Astrocyte of the cerebellum (primary cell): Measurements from ENCODE around the gene ZNF236.

ENCODE experiments used
- DNase-seq: peaks from one replicate; pipeline ENCODE4 v3.0.0-alpha.2; 2011; ENCODE audit warnings: low read depth
- H3K4me3 ChIP-seq: 2 replicates; pipeline ENCODE4 v1.5.1; 2011; ENCODE audit warnings: mild to moderate bottlenecking, low read depth, low read length, moderate library complexity
- in situ Hi-C: cut with HindIII; loops from 2 replicates; pipeline ENCODE4 v1.10.0; 2017; ENCODE audit warnings: low sequenced_read_pairs
- TF ChIP-seq, protein P1 (sequence below): IDR thresholded peaks from 2 replicates; pipeline ENCODE4 v1.5.1; 2012; ENCODE audit warnings: low read length, low read depth, moderate library complexity, mild to moderate bottlenecking; ENCODE audit errors: missing control alignments

Gene ZNF236

DNA sequence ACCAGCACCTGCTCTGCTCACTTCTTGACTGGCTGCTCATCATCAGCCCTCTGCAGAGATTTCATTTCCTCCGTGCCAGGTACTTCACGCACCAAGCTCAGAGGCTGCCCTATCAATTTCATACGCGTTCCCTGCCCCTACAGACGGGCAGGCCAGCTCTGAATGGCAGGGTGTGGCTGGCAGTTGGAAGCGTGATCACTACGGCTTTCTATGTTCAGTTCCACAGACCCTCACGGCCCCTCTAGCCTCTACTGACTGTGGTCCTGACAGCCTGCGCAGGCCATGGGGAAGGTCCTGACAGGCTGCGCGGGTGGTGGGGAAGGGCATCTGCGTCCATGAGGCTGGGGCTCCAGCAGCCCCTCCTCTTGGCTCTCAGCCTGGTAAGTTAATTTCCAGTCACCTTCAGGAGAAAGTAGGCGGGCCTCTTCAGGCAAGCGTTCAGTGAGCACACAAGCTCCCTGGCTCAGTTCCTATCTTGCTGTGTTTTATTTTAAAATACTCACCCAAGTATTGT lies 154.8 kb downstream of the ZNF236 start:
- H3K4me3 ChIP-seq, result no peak overlapping the region
- in situ Hi-C loops, result no loop called here
- DNase-seq, result no peak
- TF ChIP-seq, protein P1, sequence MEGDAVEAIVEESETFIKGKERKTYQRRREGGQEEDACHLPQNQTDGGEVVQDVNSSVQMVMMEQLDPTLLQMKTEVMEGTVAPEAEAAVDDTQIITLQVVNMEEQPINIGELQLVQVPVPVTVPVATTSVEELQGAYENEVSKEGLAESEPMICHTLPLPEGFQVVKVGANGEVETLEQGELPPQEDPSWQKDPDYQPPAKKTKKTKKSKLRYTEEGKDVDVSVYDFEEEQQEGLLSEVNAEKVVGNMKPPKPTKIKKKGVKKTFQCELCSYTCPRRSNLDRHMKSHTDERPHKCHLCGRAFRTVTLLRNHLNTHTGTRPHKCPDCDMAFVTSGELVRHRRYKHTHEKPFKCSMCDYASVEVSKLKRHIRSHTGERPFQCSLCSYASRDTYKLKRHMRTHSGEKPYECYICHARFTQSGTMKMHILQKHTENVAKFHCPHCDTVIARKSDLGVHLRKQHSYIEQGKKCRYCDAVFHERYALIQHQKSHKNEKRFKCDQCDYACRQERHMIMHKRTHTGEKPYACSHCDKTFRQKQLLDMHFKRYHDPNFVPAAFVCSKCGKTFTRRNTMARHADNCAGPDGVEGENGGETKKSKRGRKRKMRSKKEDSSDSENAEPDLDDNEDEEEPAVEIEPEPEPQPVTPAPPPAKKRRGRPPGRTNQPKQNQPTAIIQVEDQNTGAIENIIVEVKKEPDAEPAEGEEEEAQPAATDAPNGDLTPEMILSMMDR, result no peak

DNA sequence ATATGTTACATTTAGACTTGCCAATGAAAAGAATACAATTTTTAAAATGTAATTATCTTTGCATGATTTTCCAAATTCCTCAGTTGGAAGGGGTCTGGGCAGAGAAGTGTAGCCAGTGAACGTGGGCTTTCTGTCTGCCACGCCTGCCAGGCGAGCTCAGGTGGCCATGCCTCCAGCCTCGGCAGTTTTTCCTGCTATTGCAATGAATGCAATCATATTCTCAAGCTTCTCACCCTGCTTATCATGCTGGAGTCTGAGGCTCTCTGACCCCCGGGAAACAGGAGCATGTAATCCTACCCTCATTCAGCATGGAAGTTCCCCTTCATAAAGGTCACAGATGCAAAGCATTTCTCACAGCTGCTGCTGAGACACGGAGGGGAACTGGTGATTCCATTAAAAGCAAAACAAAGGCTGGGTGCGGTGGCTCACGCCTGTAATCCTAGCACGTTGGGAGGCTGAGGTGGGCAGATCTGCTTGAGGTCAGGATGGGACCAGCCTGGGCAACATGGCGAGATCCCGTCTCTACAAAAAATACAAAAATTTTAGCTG lies 155.4 kb downstream of the ZNF236 start:
- in situ Hi-C loops, result no loop called here
- DNase-seq, result no peak
- TF ChIP-seq, protein P1, result no peak
- no peak overlapping the region for H3K4me3 ChIP-seq

DNA sequence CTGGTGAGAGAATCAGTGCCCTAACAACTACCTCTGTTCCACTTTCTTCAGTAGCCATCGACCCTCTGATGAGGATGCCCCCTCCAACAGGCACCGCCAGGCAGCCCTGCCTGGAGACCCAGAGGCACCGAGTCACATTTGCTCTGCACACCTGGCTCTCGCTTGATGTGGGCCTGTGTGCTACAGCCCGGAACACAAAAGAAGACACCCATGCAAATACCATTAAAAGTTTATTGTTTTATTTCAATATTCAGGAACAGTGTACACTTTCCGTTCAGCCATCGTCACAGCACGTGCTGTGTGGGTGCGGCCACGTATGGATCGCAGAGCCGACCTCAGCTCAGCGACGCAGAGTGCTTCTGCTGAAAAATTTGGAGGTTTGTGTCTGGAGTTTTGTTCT lies 156.3 kb downstream of the ZNF236 start:
- in situ Hi-C loops, result no loop called here
- no peak overlapping the region for H3K4me3 ChIP-seq
- no peak for DNase-seq
- TF ChIP-seq, protein P1, result no peak

DNA sequence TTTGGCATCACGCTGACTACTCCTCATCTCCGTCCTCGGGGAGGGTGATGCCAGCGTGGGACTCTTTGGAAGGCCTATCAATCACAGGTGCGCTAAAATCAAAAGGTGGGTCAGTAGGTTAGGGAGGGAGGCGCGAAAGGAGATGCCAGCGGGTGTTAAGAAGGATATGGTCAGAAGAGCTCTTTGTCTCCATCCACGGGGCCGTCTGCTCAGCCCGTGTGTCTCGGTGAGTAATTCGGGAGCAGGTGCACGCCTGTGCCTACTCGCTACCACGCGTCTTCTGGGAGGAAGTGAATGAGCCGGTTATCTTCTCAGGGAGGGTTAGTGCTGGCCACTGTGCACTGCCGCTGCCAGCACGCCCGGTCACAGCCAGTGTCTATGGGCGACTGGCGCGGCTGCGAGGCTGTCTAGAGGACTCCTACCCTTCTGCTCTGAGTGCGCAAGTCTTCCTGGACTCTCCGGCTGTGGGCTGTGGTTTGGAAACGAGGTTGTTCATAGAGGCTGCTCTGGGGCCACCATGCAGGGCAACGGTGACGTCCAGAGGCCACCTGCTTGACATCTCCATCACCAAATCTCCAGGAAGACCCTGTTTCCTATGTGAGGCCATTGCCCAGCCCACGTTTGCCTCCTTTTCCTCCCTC lies 156.9 kb downstream of the ZNF236 start:
- no peak overlapping the region for H3K4me3 ChIP-seq
- DNase-seq, result no peak
- TF ChIP-seq, protein P1, result no peak
- in situ Hi-C loops, result no loop called here

DNA sequence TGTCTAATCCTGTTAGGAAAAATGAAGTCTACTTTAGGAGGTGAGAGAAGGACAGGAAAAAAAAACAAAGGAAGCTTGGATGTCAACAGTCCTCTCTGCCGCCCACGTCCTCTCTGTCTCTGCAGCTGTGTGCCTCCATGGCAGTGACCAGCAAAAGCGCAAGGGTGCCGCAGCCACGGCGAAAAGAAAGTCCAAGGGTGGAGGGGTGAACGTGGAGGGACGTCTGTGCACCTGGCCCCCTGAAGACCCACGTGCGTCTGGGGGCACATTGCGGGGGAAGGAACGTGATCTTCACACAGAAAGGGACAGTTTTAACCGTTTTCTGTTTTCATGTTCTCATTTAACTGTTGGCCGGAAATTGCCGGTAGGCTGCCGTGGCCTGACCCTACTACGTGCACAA lies 157.5 kb downstream of the ZNF236 start:
- in situ Hi-C loops, result no loop called here
- TF ChIP-seq, protein P1, result no peak
- H3K4me3 ChIP-seq, result no peak overlapping the region
- DNase-seq, result no peak

DNA sequence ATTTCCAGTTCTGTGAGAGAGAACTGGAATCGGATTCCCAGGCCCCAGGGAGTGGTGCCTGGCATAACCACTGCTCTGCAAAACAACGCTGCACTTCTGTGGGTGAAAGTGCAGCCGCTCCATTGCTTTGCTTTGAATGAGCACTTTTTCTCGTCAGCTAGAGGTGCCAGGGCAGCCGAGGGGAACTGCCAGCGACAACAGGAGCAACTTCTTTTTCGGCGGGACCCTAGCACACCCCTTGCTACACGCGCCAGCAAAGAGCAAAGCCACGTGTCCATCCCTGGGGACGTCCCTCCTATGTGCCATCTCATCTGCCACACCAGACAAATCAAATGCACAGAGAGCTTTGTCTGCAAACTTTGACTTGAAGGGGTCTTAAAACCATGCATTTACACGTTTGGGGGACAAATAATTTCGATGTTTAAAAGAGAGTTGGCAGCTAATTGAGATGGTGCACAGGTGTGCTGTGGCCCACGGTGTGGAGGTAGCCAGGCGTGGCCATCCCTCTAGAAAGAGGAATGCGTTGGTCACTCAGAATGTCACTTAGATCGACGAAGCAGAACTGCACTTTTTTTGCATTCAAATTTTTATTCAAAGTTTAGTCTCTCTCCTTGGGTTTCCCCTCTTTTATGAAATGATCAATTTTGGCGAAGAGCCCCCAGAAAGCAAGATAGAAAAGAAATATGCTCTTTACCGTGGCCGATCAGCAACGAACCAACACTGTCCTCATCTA lies 158.5 kb downstream of the ZNF236 start:
- TF ChIP-seq, protein P1, result no peak

More for the DNA sequence above, 158.5 kb downstream of the ZNF236 start:
- H3K4me3 ChIP-seq, result no peak overlapping the region
- no peak for DNase-seq
- in situ Hi-C loops, result no loop called here
